Stimulated activated effector memory CD8-positive, alpha-beta T cell treated with anti-CD3 and anti-CD28 coated beads, Interleukin-12 subunit alpha, Interleukin-12 subunit beta, amount 100 ng/mL, for 72 hours (primary cell): ENCODE results near the gene LY9.

Experiments used
- ATAC-seq: fragments of 150-1000 bp; cut with Tn5 transposase; 2 replicates; pipeline ENCODE4 v1.10.0; 2021
- DNase-seq, 2 donors: peaks; one replicate each; pipeline ENCODE4 v3.0.0; 2021 to 2022; ENCODE audit warnings: low spot score in 2 of 2
- H3K27ac Mint-ChIP-seq: one replicate; pipeline ENCODE4 v1.8.0; 2022; ENCODE audit warnings: mild to moderate bottlenecking, mixed read lengths
- H3K36me3 Mint-ChIP-seq: one replicate; pipeline ENCODE4 v1.8.0; 2022; ENCODE audit warnings: mild to moderate bottlenecking, mixed read lengths
- H3K4me1 Mint-ChIP-seq: one replicate; pipeline ENCODE4 v1.8.0; 2022; ENCODE audit warnings: mixed read lengths
- H3K4me3 Mint-ChIP-seq: one replicate; pipeline ENCODE4 v1.8.0; 2022; ENCODE audit warnings: mild to moderate bottlenecking, mixed read lengths
- H3K9me3 Mint-ChIP-seq: one replicate; pipeline ENCODE4 v1.8.0; 2022; ENCODE audit warnings: mixed read lengths

LY9 gene

DNA sequence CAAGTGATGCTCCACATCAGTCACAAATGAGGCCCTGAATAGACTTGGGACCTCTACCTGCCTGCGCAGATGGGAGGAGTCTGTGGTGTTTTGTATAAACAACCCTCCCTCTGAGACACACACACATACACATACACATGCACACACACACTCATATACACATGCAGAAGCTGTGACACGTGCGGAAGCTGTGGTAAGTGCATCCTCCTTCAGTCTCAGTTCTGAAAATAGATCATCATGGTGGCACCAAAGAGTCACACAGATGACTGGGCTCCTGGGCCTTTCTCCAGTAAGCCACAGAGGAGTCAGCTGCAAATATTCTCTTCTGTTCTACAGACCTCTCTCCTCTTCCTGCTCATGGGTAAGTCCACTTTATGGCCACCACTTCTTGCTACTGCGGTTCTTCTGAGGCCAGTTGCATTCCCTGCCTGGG is at the start of gene LY9:
TSS of gene LY9 (plus strand) at position 224 of the 433 bp plus-strand sequence. CDS start at position 238, 14 bp downstream.
- peak; percentile 95 for ATAC-seq
- Mint-ChIP-seq H3K27ac (peak within 1 kb of the TSS; percentile 69), H3K36me3 (peaks cover 8% of the 10 kb centered on the region), H3K4me1 (peaks cover 68% of the 10 kb centered on the region), H3K9me3 (no peaks in the 10 kb centered on the region), H3K4me3 (peak within 1 kb of the TSS; percentile 73)
- peak; percentile 50 to 81 for DNase-seq

- no peak overlapping the region for H3K4me3 Mint-ChIP-seq
- peak overlapping the region; percentile 43 for H3K27ac Mint-ChIP-seq
- DNase-seq: no peak
- no peak for ATAC-seq
- no peaks in the 10 kb centered on the region for H3K9me3 Mint-ChIP-seq
- peaks cover 93% of the 10 kb centered on the region for H3K4me1 Mint-ChIP-seq
- H3K36me3 Mint-ChIP-seq: peaks cover 68% of the 10 kb centered on the region
Observed at GRCh38 chr1:160746836-160747500, 49.0 kb upstream of the LY9 start.

DNA sequence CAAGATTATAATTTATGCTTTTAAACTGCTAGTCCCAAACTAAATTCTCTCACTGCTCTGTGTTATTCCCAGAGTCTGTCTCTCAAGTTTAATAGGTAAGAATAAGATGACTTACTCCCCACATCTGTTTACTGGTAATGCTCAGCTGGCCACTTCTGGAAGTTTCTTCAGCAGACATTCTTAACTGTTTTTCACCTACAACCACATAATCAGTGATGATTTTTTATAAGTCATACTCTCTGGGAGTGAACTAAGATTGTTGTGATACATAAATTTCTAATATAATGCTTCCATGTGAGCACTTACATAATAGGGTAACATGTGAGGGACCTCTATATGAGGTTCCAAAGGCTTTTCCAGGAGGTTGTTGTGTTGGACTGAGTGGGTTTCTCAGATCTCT is 48.3 kb upstream of the LY9 start:
- DNase-seq (no peak), ATAC-seq (no peak)
- Mint-ChIP-seq H3K9me3 (no peaks in the 10 kb centered on the region), H3K27ac (peak overlapping the region; percentile 35), H3K4me1 (peaks cover 93% of the 10 kb centered on the region), H3K4me3 (no peak overlapping the region), H3K36me3 (peaks cover 68% of the 10 kb centered on the region)

DNA sequence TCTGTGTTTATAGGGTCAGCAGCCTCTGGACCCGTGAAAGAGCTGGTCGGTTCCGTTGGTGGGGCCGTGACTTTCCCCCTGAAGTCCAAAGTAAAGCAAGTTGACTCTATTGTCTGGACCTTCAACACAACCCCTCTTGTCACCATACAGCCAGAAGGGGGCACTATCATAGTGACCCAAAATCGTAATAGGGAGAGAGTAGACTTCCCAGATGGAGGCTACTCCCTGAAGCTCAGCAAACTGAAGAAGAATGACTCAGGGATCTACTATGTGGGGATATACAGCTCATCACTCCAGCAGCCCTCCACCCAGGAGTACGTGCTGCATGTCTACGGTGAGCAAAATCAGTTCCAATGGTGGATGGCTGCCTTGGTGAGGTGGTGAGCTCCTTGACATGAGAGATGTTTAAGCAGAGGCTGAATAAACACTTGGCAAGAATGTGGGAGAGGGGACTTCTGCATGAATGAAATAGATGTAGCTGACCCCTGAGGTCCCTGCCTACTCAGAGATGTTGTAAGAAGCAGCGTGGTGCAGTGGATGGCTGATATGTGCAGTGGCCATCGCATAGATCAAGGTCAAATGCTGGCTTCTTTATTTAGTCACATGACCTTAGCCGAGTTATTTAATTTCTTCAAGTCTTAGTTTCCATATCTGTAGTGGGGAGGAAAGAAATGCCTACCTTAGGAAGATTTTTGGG is 47.6 kb upstream of the LY9 start:
- Mint-ChIP-seq H3K4me3 (no peak overlapping the region), H3K4me1 (peaks cover 93% of the 10 kb centered on the region), H3K36me3 (peaks cover 68% of the 10 kb centered on the region), H3K9me3 (no peaks in the 10 kb centered on the region), H3K27ac (peak overlapping the region; percentile 35)
- DNase-seq (no peak), ATAC-seq (no peak)

DNA sequence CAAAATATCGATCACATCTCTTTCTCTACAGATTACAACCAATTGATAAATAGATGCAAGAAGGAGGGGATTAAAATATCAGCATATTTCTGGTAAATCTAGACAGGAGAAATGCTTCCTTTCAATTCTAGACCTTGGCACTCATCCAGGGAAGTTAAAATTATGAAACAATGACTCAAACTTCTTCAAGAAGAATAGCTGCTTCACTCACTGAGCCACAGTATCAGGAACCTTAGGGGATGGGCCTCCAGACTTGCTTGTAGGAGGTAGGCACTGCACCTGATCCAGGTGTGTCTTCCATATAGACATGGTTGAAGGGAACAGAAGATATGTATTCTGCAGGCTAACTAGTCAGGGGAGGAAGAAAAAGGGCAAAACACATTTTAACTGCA is 47.1 kb upstream of the LY9 start:
- peak overlapping the region; percentile 35 for H3K27ac Mint-ChIP-seq
- H3K9me3 Mint-ChIP-seq: no peaks in the 10 kb centered on the region
- H3K4me1 Mint-ChIP-seq: peaks cover 88% of the 10 kb centered on the region
- no peak overlapping the region for H3K4me3 Mint-ChIP-seq
- ATAC-seq: no peak
- no peak for DNase-seq
- H3K36me3 Mint-ChIP-seq: peaks cover 66% of the 10 kb centered on the region

GRCh38 chr1:160750608-160751007 is 45.4 kb upstream of the LY9 start:
- H3K36me3 Mint-ChIP-seq: peaks cover 60% of the 10 kb centered on the region
- ATAC-seq (no peak), DNase-seq (no peak)
- peaks cover 73% of the 10 kb centered on the region for H3K4me1 Mint-ChIP-seq
- peak overlapping the region; percentile 30 for H3K4me3 Mint-ChIP-seq
- H3K27ac Mint-ChIP-seq: peak overlapping the region; percentile 84
- no peaks in the 10 kb centered on the region for H3K9me3 Mint-ChIP-seq

GRCh38 chr1:160752406-160752805 is 43.6 kb upstream of the LY9 start:
- Mint-ChIP-seq H3K36me3 (peaks cover 76% of the 10 kb centered on the region), H3K4me1 (peaks cover 79% of the 10 kb centered on the region)

DNA sequence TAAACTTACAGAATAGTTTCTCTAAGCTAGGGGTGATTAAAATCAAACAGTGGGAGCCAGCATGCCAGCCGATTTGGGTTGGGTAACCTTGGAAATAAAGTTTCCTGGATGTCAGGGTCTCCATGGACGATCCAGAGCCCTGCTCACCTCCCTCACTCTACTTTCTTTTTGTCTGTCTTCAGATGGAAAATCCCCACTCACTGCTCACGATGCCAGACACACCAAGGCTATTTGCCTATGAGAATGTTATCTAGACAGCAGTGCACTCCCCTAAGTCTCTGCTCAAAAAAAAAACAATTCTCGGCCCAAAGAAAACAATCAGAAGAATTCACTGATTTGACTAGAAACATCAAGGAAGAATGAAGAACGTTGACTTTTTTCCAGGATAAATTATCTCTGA is 43.0 kb upstream of the LY9 start:
- peak overlapping the region; percentile 12 for H3K4me3 Mint-ChIP-seq
- DNase-seq (no peak), ATAC-seq (no peak)
- peaks cover 71% of the 10 kb centered on the region for H3K36me3 Mint-ChIP-seq
- peaks cover 3% of the 10 kb centered on the region for H3K9me3 Mint-ChIP-seq
- H3K27ac Mint-ChIP-seq: peak overlapping the region; percentile 84
- peaks cover 80% of the 10 kb centered on the region for H3K4me1 Mint-ChIP-seq

More at GRCh38 chr1:160752406-160752805, 43.6 kb upstream of the LY9 start:
- Mint-ChIP-seq H3K4me3 (peak overlapping the region; percentile 30), H3K9me3 (peaks cover 3% of the 10 kb centered on the region), H3K27ac (peak overlapping the region; percentile 84)
- no peak for ATAC-seq
- no peak for DNase-seq

DNA sequence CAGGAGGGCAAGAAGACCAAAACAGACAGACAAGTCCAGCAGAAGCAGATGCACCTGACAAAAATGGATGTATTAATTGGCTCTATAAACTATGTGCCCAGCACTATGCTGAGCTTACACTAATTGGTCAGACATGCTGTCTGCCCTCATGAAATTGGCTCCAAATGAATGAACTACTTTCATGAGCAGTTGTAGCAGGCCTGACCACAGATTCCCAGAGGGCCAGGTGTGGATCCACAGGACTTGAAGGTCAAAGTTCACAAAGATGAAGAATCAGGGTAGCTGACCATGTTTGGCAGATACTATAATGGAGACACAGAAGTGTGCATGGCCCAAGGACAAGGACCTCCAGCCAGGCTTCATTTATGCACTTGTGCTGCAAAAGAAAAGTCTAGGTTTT is 42.4 kb upstream of the LY9 start:
- H3K36me3 Mint-ChIP-seq: peaks cover 64% of the 10 kb centered on the region
- H3K4me1 Mint-ChIP-seq: peaks cover 79% of the 10 kb centered on the region
- DNase-seq: no peak
- H3K4me3 Mint-ChIP-seq: no peak overlapping the region
- ATAC-seq: no peak
- H3K9me3 Mint-ChIP-seq: peaks cover 3% of the 10 kb centered on the region
- H3K27ac Mint-ChIP-seq: peak overlapping the region; percentile 84

DNA sequence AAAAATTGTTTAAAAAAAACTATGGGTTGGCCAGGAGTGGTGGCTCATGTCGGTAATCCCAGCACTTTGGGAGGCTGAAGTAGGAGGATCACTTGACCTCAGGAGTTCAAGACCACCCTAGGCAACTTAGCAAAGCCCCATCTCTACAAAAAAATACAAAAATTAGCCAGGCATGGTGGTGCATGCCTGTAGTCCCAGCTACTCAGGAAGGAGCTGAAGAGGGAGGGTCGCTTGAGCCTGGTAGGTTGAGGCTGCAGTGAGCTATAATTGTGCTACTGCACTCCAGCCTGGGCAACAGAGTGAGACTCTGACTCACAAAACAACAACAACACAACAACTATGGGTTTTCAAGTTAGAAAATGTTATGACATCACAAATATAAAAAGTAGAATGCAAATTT is 40.5 kb upstream of the LY9 start:
- peaks cover 66% of the 10 kb centered on the region for H3K4me1 Mint-ChIP-seq
- no peak for DNase-seq
- peaks cover 3% of the 10 kb centered on the region for H3K9me3 Mint-ChIP-seq
- no peak for ATAC-seq
- H3K4me3 Mint-ChIP-seq: peak overlapping the region; percentile 58
- peaks cover 50% of the 10 kb centered on the region for H3K36me3 Mint-ChIP-seq
- H3K27ac Mint-ChIP-seq: peak overlapping the region; percentile 58

- peak in 1 of 2 donors; percentile 71 for DNase-seq
- Mint-ChIP-seq H3K36me3 (peaks cover 42% of the 10 kb centered on the region), H3K27ac (peak overlapping the region; percentile 58), H3K4me3 (peak overlapping the region; percentile 58), H3K4me1 (peaks cover 59% of the 10 kb centered on the region), H3K9me3 (peaks cover 3% of the 10 kb centered on the region)
- ATAC-seq: peak; percentile 90
Observed at GRCh38 chr1:160755911-160756848, 39.8 kb upstream of the LY9 start.

- H3K4me1 Mint-ChIP-seq: peaks cover 53% of the 10 kb centered on the region
Observed at GRCh38 chr1:160756849-160757201, 39.1 kb upstream of the LY9 start.

GRCh38 chr1:160758521-160758920 is 37.5 kb upstream of the LY9 start:
- Mint-ChIP-seq H3K36me3 (peaks cover 19% of the 10 kb centered on the region), H3K9me3 (peaks cover 3% of the 10 kb centered on the region), H3K4me3 (no peak overlapping the region), H3K27ac (peak overlapping the region; percentile 14), H3K4me1 (peaks cover 41% of the 10 kb centered on the region)
- ATAC-seq (peak; percentile 56), DNase-seq (no peak)

More at GRCh38 chr1:160756849-160757201, 39.1 kb upstream of the LY9 start:
- peak overlapping the region; percentile 58 for H3K4me3 Mint-ChIP-seq
- DNase-seq: peak in 1 of 2 donors; percentile 69
- peak; percentile 47 for ATAC-seq
- H3K9me3 Mint-ChIP-seq: peaks cover 3% of the 10 kb centered on the region
- H3K36me3 Mint-ChIP-seq: peaks cover 36% of the 10 kb centered on the region
- peak overlapping the region; percentile 58 for H3K27ac Mint-ChIP-seq

DNA sequence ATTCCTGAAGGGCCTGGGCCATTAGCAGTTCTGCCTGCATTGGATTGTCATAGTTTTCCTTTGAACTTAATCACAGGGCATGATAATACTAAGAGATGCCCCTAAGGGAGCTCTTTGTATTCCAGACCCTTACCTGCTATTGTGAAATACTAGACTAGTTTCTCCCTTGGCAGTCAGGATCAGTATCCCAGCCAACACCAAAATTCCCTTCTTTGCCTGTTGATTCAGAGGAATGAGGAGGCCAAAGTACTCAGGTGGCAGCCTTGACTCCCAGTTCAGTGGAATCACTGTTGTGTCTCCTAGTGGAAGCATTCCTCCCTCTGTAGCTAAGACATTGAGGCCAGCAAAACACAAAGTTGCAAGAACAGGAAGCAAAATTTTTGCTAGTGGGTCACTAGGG is 36.2 kb upstream of the LY9 start:
- Mint-ChIP-seq H3K4me1 (peaks cover 41% of the 10 kb centered on the region), H3K4me3 (no peak overlapping the region), H3K36me3 (peaks cover 18% of the 10 kb centered on the region), H3K27ac (no peak overlapping the region), H3K9me3 (peaks cover 3% of the 10 kb centered on the region)
- ATAC-seq (no peak), DNase-seq (no peak)

GRCh38 chr1:160761046-160761445 is 34.9 kb upstream of the LY9 start:
- H3K4me1 Mint-ChIP-seq: peaks cover 34% of the 10 kb centered on the region
- no peak for DNase-seq
- no peak for ATAC-seq
- peaks cover 3% of the 10 kb centered on the region for H3K9me3 Mint-ChIP-seq
- H3K4me3 Mint-ChIP-seq: no peak overlapping the region
- peaks cover 11% of the 10 kb centered on the region for H3K36me3 Mint-ChIP-seq
- no peak overlapping the region for H3K27ac Mint-ChIP-seq
